SK-N-SH (cell line): ENCODE measurements around the gene DIRAS1.

Experiments used
- CTCF ChIP-seq: fragments of 200-600 bp; sonication (generic); IDR thresholded peaks from 2 replicates; pipeline ENCODE4 v1.6.1; 2017; ENCODE audit warnings: antibody characterized with exemption, mild to moderate bottlenecking, moderate library complexity
- MAX ChIP-seq: IDR thresholded peaks from 2 replicates; pipeline ENCODE4 v1.4.0; 2012; ENCODE audit warnings: low read depth
- RAD21 ChIP-seq: IDR thresholded peaks from 2 replicates; pipeline ENCODE4 v1.6.1; 2012; ENCODE audit warnings: mild to moderate bottlenecking, low read length
- REST ChIP-seq: IDR thresholded peaks from 2 replicates; pipeline ENCODE4 v1.6.1; 2012; ENCODE audit warnings: mild to moderate bottlenecking, low read depth, low read length, moderate library complexity
- RFX5 ChIP-seq: IDR thresholded peaks from 2 replicates; pipeline ENCODE4 v1.6.1; 2012; ENCODE audit warnings: mild to moderate bottlenecking, improper control_type of control experiment, low read length
- TAF1 ChIP-seq: IDR thresholded peaks from 2 replicates; pipeline ENCODE4 v1.6.1; 2012; ENCODE audit warnings: low read depth, mild to moderate bottlenecking, low read length, moderate library complexity, borderline replicate concordance
- TCF12 ChIP-seq: IDR thresholded peaks from 2 replicates; pipeline ENCODE4 v1.4.0; 2012
- USF2 ChIP-seq: fragments of 150-350 bp; IDR thresholded peaks from 2 replicates; pipeline ENCODE4 v1.6.1; 2017; ENCODE audit warnings: antibody characterized with exemption, low read length, low read depth, borderline replicate concordance

DNA sequence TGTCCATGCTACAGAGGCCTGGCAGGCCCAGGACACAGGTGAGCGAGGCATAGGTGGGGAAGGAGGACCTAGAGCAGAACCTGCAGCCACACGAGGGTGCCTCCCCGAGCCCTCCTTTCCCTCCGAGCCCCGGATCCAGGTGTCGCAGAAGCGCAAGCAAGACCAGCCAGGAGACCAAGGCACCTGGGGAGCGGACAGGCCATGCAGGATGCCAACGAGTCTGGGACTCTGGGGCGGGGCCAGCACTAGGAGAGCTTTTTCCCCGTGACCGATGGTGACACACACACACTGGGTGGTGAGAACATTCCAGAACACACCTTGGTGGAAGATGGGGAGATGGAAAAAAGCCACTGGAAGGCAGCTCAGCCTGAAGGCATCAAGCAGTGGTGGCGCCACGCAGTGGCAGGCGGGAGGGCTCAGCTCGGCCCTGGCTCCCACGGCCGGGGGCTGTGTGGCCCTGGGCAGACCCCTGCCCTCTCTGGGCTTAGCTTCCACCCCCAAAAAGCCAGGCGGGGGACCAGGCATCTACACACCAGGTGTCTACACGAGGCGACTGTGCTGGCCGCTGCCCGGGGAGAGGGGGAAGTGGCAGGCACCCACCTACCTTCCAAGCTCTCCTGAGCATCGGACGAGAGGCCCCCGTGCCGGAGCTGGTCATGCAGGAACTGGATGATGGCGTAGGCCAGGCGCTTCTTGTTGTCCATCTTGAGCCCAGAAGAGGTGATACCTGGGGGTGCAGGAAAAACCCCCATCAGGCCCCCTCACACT lies 47.4 kb upstream of the DIRAS1 start:
- TF ChIP-seq CTCF = no peak
- TF ChIP-seq USF2 = no peak
- TF ChIP-seq REST = no peak
- TF ChIP-seq MAX = no peak
- no peak for TF ChIP-seq RAD21
- TF ChIP-seq RFX5 = no peak
- no peak for TF ChIP-seq TCF12
- TF ChIP-seq TAF1 = no peak
